SU-DHL-6 (cell line): ENCODE data around the gene FKBP9.

Experiments used
- EZH2phosphoT487 ChIP-seq: fragments of 200-600 bp; sonication (generic), shearing (Covaris generic); conservative IDR thresholded peaks from 2 replicates; pipeline ENCODE4 v1.6.1; 2018; ENCODE audit warnings: mild to moderate bottlenecking, antibody characterized with exemption, low read length, moderate library complexity, mixed read lengths
- TF ChIP-seq, protein P1 (sequence below): fragments of 200-600 bp; sonication (generic); IDR thresholded peaks from one replicate; pipeline ENCODE4 v1.5.1; 2017; ENCODE audit warnings: antibody characterized with exemption, mild to moderate bottlenecking, low read length, moderate library complexity; ENCODE audit not compliant: insufficient read depth, poor library complexity, severe bottlenecking

- TF ChIP-seq, protein P1, sequence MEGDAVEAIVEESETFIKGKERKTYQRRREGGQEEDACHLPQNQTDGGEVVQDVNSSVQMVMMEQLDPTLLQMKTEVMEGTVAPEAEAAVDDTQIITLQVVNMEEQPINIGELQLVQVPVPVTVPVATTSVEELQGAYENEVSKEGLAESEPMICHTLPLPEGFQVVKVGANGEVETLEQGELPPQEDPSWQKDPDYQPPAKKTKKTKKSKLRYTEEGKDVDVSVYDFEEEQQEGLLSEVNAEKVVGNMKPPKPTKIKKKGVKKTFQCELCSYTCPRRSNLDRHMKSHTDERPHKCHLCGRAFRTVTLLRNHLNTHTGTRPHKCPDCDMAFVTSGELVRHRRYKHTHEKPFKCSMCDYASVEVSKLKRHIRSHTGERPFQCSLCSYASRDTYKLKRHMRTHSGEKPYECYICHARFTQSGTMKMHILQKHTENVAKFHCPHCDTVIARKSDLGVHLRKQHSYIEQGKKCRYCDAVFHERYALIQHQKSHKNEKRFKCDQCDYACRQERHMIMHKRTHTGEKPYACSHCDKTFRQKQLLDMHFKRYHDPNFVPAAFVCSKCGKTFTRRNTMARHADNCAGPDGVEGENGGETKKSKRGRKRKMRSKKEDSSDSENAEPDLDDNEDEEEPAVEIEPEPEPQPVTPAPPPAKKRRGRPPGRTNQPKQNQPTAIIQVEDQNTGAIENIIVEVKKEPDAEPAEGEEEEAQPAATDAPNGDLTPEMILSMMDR, result no peak
- TF ChIP-seq EZH2phosphoT487, result no peak
Measured at GRCh38 chr7:32941181-32941580, 16.1 kb upstream of the FKBP9 start.
